SK-N-DZ (cell line): ENCODE data around the gene FZD1.
A peak's percentile ranks its signal among the peaks of the same experiment; 100 is the strongest.
"Not testable (repeated sequence)": the region's sequence is repeated elsewhere in the genome, so short reads cannot be mapped to it uniquely, and the experiment has no call there.

Experiments used
- DNase-seq: peaks from one replicate; pipeline ENCODE4 v3.0.0-alpha.2; 2015; ENCODE audit warnings: low spot score

The FZD1 gene

GRCh38 chr7:91295576-91295975 lies 31.3 kb downstream of the FZD1 start:
- no peak for DNase-seq

GRCh38 chr7:91297939-91298338 lies 33.7 kb downstream of the FZD1 start:
- DNase-seq, result no peak

GRCh38 chr7:91299952-91300775 lies 35.9 kb downstream of the FZD1 start:
- DNase-seq, result peak; percentile 43

GRCh38 chr7:91302794-91303193 lies 38.6 kb downstream of the FZD1 start:
- DNase-seq, result no peak

GRCh38 chr7:91306266-91306665 lies 42.0 kb downstream of the FZD1 start:
- DNase-seq, result no peak

GRCh38 chr7:91307467-91307866 lies 43.2 kb downstream of the FZD1 start:
- DNase-seq, result no peak

GRCh38 chr7:91308191-91308590 lies 44.0 kb downstream of the FZD1 start:
- DNase-seq, result not testable (repeated sequence)

- DNase-seq, result no peak
Observed at GRCh38 chr7:91310830-91311460, 46.7 kb downstream of the FZD1 start.

- DNase-seq, result no peak
Observed at GRCh38 chr7:91311839-91312238, 47.6 kb downstream of the FZD1 start.

- no peak for DNase-seq
Observed at GRCh38 chr7:91313113-91313512, 48.9 kb downstream of the FZD1 start.

- no peak for DNase-seq
Observed at GRCh38 chr7:91314591-91315323, 50.5 kb downstream of the FZD1 start.

GRCh38 chr7:91316426-91316825 lies 52.2 kb downstream of the FZD1 start:
- DNase-seq, result no peak

- no peak for DNase-seq
Observed at GRCh38 chr7:91319351-91319750, 55.1 kb downstream of the FZD1 start.

- no peak for DNase-seq
Observed at GRCh38 chr7:91320366-91321078, 56.3 kb downstream of the FZD1 start.
